ENCODE measurements around the gene AVP.
"Not testable (repeated sequence)": the region's sequence is repeated elsewhere in the genome, so short reads cannot be mapped to it uniquely, and the experiment has no call there.

DNA sequence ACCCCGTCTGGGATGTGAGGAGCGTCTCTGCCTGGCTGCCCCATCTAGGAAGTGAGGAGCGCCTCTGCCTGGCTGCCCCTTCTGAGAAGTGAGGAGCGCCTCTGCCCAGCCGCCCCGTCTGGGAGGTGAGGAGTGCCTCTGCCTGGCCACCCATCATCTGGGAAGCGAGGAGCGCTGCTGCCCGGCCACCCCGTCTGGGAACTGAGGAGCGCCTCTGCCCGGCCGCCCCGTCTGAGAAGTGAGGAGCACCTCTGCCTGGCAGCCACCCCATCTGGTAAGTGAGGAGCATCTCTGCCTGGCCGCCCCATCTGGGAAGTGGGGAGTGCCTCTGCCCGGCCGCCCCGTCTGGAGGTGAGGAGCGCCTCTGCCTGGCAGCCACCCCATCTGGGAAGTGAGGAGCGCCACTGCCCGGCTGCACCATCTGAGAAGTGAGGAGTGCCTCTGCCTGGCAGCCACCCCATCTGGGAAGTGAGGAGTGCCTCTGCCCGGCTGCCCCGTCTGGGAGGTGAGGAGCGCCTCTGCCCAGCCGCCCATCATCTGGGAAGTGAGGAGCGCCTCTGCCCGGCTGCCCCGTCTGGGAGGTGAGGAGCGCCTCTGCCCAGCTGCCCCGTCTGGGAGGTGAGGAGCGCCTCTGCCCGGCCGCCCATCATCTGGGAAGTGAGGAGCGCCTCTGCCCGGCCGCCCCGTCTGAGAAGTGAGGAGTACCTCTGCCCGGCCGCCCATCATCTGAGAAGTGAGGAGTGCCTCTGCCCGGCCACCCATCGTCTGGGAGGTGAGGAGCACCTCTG lies 40.4 kb upstream of the AVP start:
- TF ChIP-seq TAF1, POLR2A, POLR2AphosphoS5 (IDR thresholded peaks at IDR 0.05; ENCODE audit: low read depth, low read length): not testable (repeated sequence)

Data from GM12891 (cell line).